ENCODE measurements around the gene SIGLEC1.

- TF ChIP-seq POLR2AphosphoS5 (IDR thresholded peaks at IDR 0.05; ENCODE audit: borderline replicate concordance, low read depth, low read length) (no peak), EZH2 (IDR thresholded peaks at IDR 0.05) (no peak), FOXP2 (optimal IDR thresholded peaks at IDR 0.05; ENCODE audit: control extremely low read depth, extremely low read length, insufficient read depth) (no peak)
Observed at GRCh38 chr20:3759316-3759823, 47.0 kb upstream of the SIGLEC1 start.

Measured in SK-N-MC (cell line).